Common myeloid progenitor, CD34-positive (primary cell): ENCODE measurements around the gene ZKSCAN1.

ENCODE experiments used
- CTCF ChIA-PET: fragments of 350-600 bp; sonication (Branson Sonifier 250); formaldehyde crosslinking; loops from one replicate; lab custom pipeline; 2021; ENCODE audit warnings: antibody characterized with exemption; lab: Charles Lee
- POLR2A ChIA-PET: fragments of 350-600 bp; sonication (Branson Sonifier 250); formaldehyde crosslinking; loops from one replicate; lab custom pipeline; 2021; ENCODE audit warnings: antibody characterized with exemption; lab: Charles Lee
- DNase-seq, 3 donors: peaks; one replicate each; pipeline versions ENCODE4 v3.0.0 to v3.0.0-alpha.2; 2013
- H3K27ac ChIP-seq, 2 experiments: 1 replicate in 1 of 2; 2 replicates in 1 of 2; pipeline ENCODE4 v1.7.0; 2013; ENCODE audit warnings: inconsistent platforms in 2 of 2, low read length in 2 of 2, mild to moderate bottlenecking in 2 of 2, low read depth in 1 of 2, moderate library complexity in 1 of 2; ENCODE audit not compliant: severe bottlenecking in 2 of 2, insufficient read depth in 1 of 2, poor library complexity in 1 of 2
- H3K27me3 ChIP-seq, 5 experiments: replicated peaks in 2 of 5; 1 replicate in 3 of 5; 2 replicates in 2 of 5; pipeline versions ENCODE4 v1.6.1 to v1.7.0; 2013; ENCODE audit warnings: low read length in 4 of 5, mild to moderate bottlenecking in 2 of 5, moderate library complexity in 2 of 5, inconsistent platforms in 1 of 5; ENCODE audit not compliant: insufficient read depth in 5 of 5, control insufficient read depth in 4 of 5
- H3K36me3 ChIP-seq, 4 experiments: 1 replicate in 2 of 4; 2 replicates in 2 of 4; pipeline versions ENCODE4 v1.6.1 to v1.7.0; 2013; ENCODE audit warnings: low read length in 3 of 4, control low read depth in 1 of 4, mild to moderate bottlenecking in 1 of 4; ENCODE audit not compliant: control insufficient read depth in 4 of 4, insufficient read depth in 4 of 4
- H3K4me1 ChIP-seq, 4 experiments: 1 replicate in 3 of 4; 2 replicates in 1 of 4; pipeline versions ENCODE4 v1.6.1 to v1.7.1; 2013; ENCODE audit warnings: low read length in 3 of 4, mild to moderate bottlenecking in 3 of 4, control low read depth in 1 of 4, inconsistent platforms in 1 of 4, moderate library complexity in 1 of 4; ENCODE audit not compliant: control insufficient read depth in 4 of 4, insufficient read depth in 4 of 4; ENCODE audit errors: control extremely low read depth in 1 of 4
- H3K4me3 ChIP-seq, 7 experiments: 1 replicate in 4 of 7; 2 replicates in 3 of 7; pipeline versions ENCODE4 v1.5.1 to v1.7.0; 2013; ENCODE audit warnings: mild to moderate bottlenecking in 7 of 7, low read length in 6 of 7, moderate library complexity in 6 of 7, inconsistent platforms in 2 of 7, low read depth in 2 of 7, control low read depth in 1 of 7; ENCODE audit not compliant: insufficient read depth in 4 of 7, control insufficient read depth in 1 of 7; ENCODE audit errors: extremely low read depth in 1 of 7
- H3K9me3 ChIP-seq, 5 experiments: 1 replicate in 4 of 5; 2 replicates in 1 of 5; pipeline versions ENCODE4 v1.6.1 to v1.7.1; 2013; ENCODE audit warnings: low read length in 4 of 5, mild to moderate bottlenecking in 2 of 5, inconsistent platforms in 1 of 5, low read depth in 1 of 5, moderate library complexity in 1 of 5; ENCODE audit not compliant: control insufficient read depth in 4 of 5, insufficient read depth in 2 of 5; ENCODE audit errors: control extremely low read depth in 1 of 5
- WGBS: methylation state at CpG from one replicate; pipeline ENCODE4 v1.1.5; 2013; ENCODE audit not compliant: insufficient coverage; 5-methylcytosine and 5-hydroxymethylcytosine counted together

ZKSCAN1 gene

GRCh38 chr7:100017875-100018274, 2.5 kb downstream of the ZKSCAN1 start:
- no peak for DNase-seq
- H3K27me3 ChIP-seq = no peaks in the 10 kb centered on the region
- peaks cover 3 to 21% (median 13%) of the 10 kb centered on the region in 4 experiments for H3K36me3 ChIP-seq
- CTCF ChIA-PET = interaction anchor here (0.9 to 6.4 kb wide), 5 partner anchors 10 to 40 kb away, joined by 3 to 46 read pairs (median 3); partner anchors contain the start of gene ZSCAN21
- H3K4me1 ChIP-seq = peaks cover 4 to 46% (median 22%) of the 10 kb centered on the region in 4 experiments
- no peak overlapping the region for H3K27ac ChIP-seq
- H3K4me3 ChIP-seq = no peak overlapping the region
- WGBS = 100% methylated on average over 3 of the region's 5 CpGs
- H3K9me3 ChIP-seq = no peaks in the 10 kb centered on the region
- POLR2A ChIA-PET = interaction anchor here (0.6 kb wide), 1 partner anchor 20 kb away, joined by 3 read pairs; no protein-coding TSS in a partner anchor

- peaks cover 4 to 38% (median 21%) of the 10 kb centered on the region in 4 experiments for H3K4me1 ChIP-seq
- no peaks in the 10 kb centered on the region for H3K27me3 ChIP-seq
- peak overlapping the region in 1 of 2 experiments; percentile 29 for H3K27ac ChIP-seq
- peaks cover 16 to 39% (median 28%) of the 10 kb centered on the region in 4 experiments for H3K36me3 ChIP-seq
- DNase-seq = no peak
- WGBS = 89% methylated on average over 4 of the region's 7 CpGs
- ChIA-PET CTCF (interaction anchor here (0.6 to 3.7 kb wide), 9 partner anchors 9 to 690 kb away, joined by 3 to 16 read pairs (median 4); no protein-coding TSS in a partner anchor), POLR2A (interaction anchor here (1.4 kb wide), 1 partner anchor 9 kb away, joined by 4 read pairs; no protein-coding TSS in a partner anchor)
- H3K4me3 ChIP-seq = no peak overlapping the region
- no peaks in the 10 kb centered on the region for H3K9me3 ChIP-seq
Measured at GRCh38 chr7:100019908-100020307, 4.5 kb downstream of the ZKSCAN1 start.

GRCh38 chr7:100021297-100021696, 5.9 kb downstream of the ZKSCAN1 start:
- DNase-seq = peak in 2 of 3 donors; percentile 34 to 43
- ChIA-PET POLR2A (interaction anchor here (0.6 to 1.9 kb wide), 5 partner anchors 18 to 462 kb away, joined by 3 to 5 read pairs (median 4); partner anchors contain the start of gene TRIM4), CTCF (interaction anchor here (1.0 to 3.7 kb wide), 15 partner anchors 12 to 108 kb away, joined by 3 to 16 read pairs (median 5); partner anchors contain the start of gene TRIM4)
- no peak overlapping the region for H3K4me3 ChIP-seq
- H3K27ac ChIP-seq = no peak overlapping the region
- WGBS = no CpG with 5 or more reads among the region's 3 CpGs
- no peaks in the 10 kb centered on the region for H3K27me3 ChIP-seq
- H3K4me1 ChIP-seq = peaks cover 4 to 30% (median 17%) of the 10 kb centered on the region in 4 experiments
- H3K9me3 ChIP-seq = no peaks in the 10 kb centered on the region
- H3K36me3 ChIP-seq = peaks cover 18 to 45% (median 35%) of the 10 kb centered on the region in 4 experiments

- ChIA-PET POLR2A (interaction anchor here (1.9 kb wide), 1 partner anchor 19 kb away, joined by 4 read pairs; no protein-coding TSS in a partner anchor), CTCF (interaction anchor here (1.0 to 2.5 kb wide), 11 partner anchors 8 to 104 kb away, joined by 3 to 8 read pairs (median 3); partner anchors contain the start of gene TRIM4)
- H3K36me3 ChIP-seq = peaks cover 20 to 55% (median 37%) of the 10 kb centered on the region in 4 experiments
- no peak for DNase-seq
- peak overlapping the region in 1 of 2 experiments; percentile 39 for H3K27ac ChIP-seq
- H3K27me3 ChIP-seq = no peaks in the 10 kb centered on the region
- WGBS = 82% methylated on average over 4 of the region's 5 CpGs
- H3K4me1 ChIP-seq = peaks cover 0 to 18% (median 6%) of the 10 kb centered on the region in 4 experiments
- no peaks in the 10 kb centered on the region for H3K9me3 ChIP-seq
- no peak overlapping the region for H3K4me3 ChIP-seq
Measured at GRCh38 chr7:100022621-100023020, 7.2 kb downstream of the ZKSCAN1 start.

- ChIA-PET POLR2A (no interaction called here), CTCF (interaction anchor here (1.1 to 2.5 kb wide), 4 partner anchors 12 to 30 kb away, joined by 3 to 8 read pairs (median 3); no protein-coding TSS in a partner anchor)
- DNase-seq = no peak
- H3K9me3 ChIP-seq = no peaks in the 10 kb centered on the region
- H3K36me3 ChIP-seq = peaks cover 23 to 62% (median 38%) of the 10 kb centered on the region in 4 experiments
- peaks cover 0 to 14% (median 5%) of the 10 kb centered on the region in 4 experiments for H3K4me1 ChIP-seq
- 99% methylated on average over 12 of the region's 12 CpGs for WGBS
- H3K4me3 ChIP-seq = no peak overlapping the region
- H3K27me3 ChIP-seq = no peaks in the 10 kb centered on the region
- no peak overlapping the region for H3K27ac ChIP-seq
Measured at GRCh38 chr7:100023526-100023925, 8.1 kb downstream of the ZKSCAN1 start.

- DNase-seq = no peak
- POLR2A ChIA-PET = no interaction called here
- Histone ChIP-seq H3K27me3 (no peaks in the 10 kb centered on the region), H3K27ac (no peak overlapping the region), H3K4me1 (peaks cover 0 to 14% (median 5%) of the 10 kb centered on the region in 4 experiments), H3K4me3 (no peak overlapping the region), H3K36me3 (peaks cover 20 to 63% (median 34%) of the 10 kb centered on the region in 4 experiments), H3K9me3 (no peaks in the 10 kb centered on the region)
- CTCF ChIA-PET = interaction anchor here (0.9 to 2.5 kb wide), 5 partner anchors 12 to 33 kb away, joined by 3 to 8 read pairs (median 3); no protein-coding TSS in a partner anchor
- WGBS = 98% methylated on average over 7 of the region's 12 CpGs
Measured at GRCh38 chr7:100024020-100024619, 8.7 kb downstream of the ZKSCAN1 start.
